Peyer's patch (tissue), 4 donors: ENCODE data around the gene SUPT5H. TPM values are rescaled to one million over a fixed set of nuclear protein-coding genes. Genes with fewer than 3 reads are reported as not detected.

ENCODE experiments used
- DNase-seq, 3 donors: peaks; one replicate each; pipeline ENCODE4 v3.0.0-alpha.2; 2017 to 2019
- H3K27ac ChIP-seq, 4 donors: fragments of 200-600 bp; sonication (generic); one replicate each; pipeline ENCODE4 v1.5.1; 2016 to 2019
- H3K27me3 ChIP-seq, 2 donors: fragments of 200-600 bp; sonication (generic); one replicate each; pipeline ENCODE4 v1.5.1; 2019
- H3K36me3 ChIP-seq, 3 donors: fragments of 200-600 bp; sonication (generic); one replicate each; pipeline ENCODE4 v1.5.1; 2016 to 2019
- H3K4me1 ChIP-seq, 4 donors: fragments of 200-600 bp; sonication (generic); one replicate each; pipeline ENCODE4 v1.5.1; 2016 to 2019
- H3K4me3 ChIP-seq, 4 donors: fragments of 200-600 bp; sonication (generic); 1 replicate in 3 of 4; 2 replicates in 1 of 4; pipeline ENCODE4 v1.5.1; 2016 to 2019; ENCODE audit warnings: mild to moderate bottlenecking in 1 of 4
- H3K9me3 ChIP-seq, 4 donors: fragments of 200-600 bp; sonication (generic); one replicate each; pipeline ENCODE4 v1.5.1; 2016 to 2019; ENCODE audit warnings: mild to moderate bottlenecking in 1 of 4
- CTCF ChIP-seq, 6 experiments: fragments of 450-650 bp in 4 of 6; fragments of 200-600 bp in 2 of 6; sonication (generic) in 1 of 6; IDR thresholded peaks; one replicate each; pipeline ENCODE4 v1.5.1; 2017 to 2019; ENCODE audit warnings: antibody characterized with exemption in 6 of 6, mild to moderate bottlenecking in 3 of 6, moderate library complexity in 1 of 6
- POLR2A ChIP-seq, 2 donors: fragments of 450-650 bp; IDR thresholded peaks; one replicate each; pipeline ENCODE4 v1.5.1; 2017; ENCODE audit warnings: antibody characterized with exemption in 2 of 2, mild to moderate bottlenecking in 2 of 2, moderate library complexity in 2 of 2
- total RNA-seq, 4 donors: library from RNA; depleted of rRNA; stranded (reverse); fragments of >200 nt; gene quantifications; one replicate each; pipeline ENCODE4 v1.1.0, GENCODE V29; 2016

SUPT5H gene
- total RNA-seq, 4 donors from 2014 or later = 98.4 to 173 (median 160) TPM

- Histone ChIP-seq H3K4me1 (peaks cover 20 to 62% (median 52%) of the 10 kb centered on the region in 4 donors), H3K27me3 (no peaks in the 10 kb centered on the region), H3K27ac (peak overlapping the region; percentile 98 to 100 (median 100)), H3K4me3 (no peak overlapping the region), H3K9me3 (no peaks in the 10 kb centered on the region), H3K36me3 (peaks cover 0 to 12% (median 0%) of the 10 kb centered on the region in 3 donors)
- TF ChIP-seq POLR2A (IDR thresholded peaks at IDR 0.05) = no peak
- TF ChIP-seq CTCF (IDR thresholded peaks at IDR 0.05) = no peak
- DNase-seq = peak in 1 of 3 donors; percentile 43
These were observed 45.3 kb upstream of the SUPT5H start for GRCh38 chr19:39400061-39400460.

- H3K9me3 ChIP-seq = no peaks in the 10 kb centered on the region
- H3K4me3 ChIP-seq = peak overlapping the region in 2 of 4 donors; percentile 12 to 41
- no peak for DNase-seq
- peaks cover 20 to 73% (median 61%) of the 10 kb centered on the region in 4 donors for H3K4me1 ChIP-seq
- TF ChIP-seq POLR2A (IDR thresholded peaks at IDR 0.05) = no peak
- no peak for TF ChIP-seq CTCF (IDR thresholded peaks at IDR 0.05)
- peak overlapping the region; percentile 98 to 100 (median 100) for H3K27ac ChIP-seq
- peaks cover 0 to 8% (median 0%) of the 10 kb centered on the region in 3 donors for H3K36me3 ChIP-seq
- no peaks in the 10 kb centered on the region for H3K27me3 ChIP-seq
These were observed 44.3 kb upstream of the SUPT5H start for GRCh38 chr19:39401070-39401548.

- Histone ChIP-seq H3K27ac (peak overlapping the region; percentile 98 to 100 (median 100)), H3K4me3 (peak overlapping the region in 3 of 4 donors; percentile 56 to 78 (median 58)), H3K27me3 (no peaks in the 10 kb centered on the region), H3K36me3 (peaks cover 0 to 5% (median 0%) of the 10 kb centered on the region in 3 donors), H3K4me1 (peaks cover 20 to 74% (median 61%) of the 10 kb centered on the region in 4 donors), H3K9me3 (no peaks in the 10 kb centered on the region)
- peak; percentile 89 to 97 (median 95) for DNase-seq
- peak; percentile 94 to 97 for TF ChIP-seq POLR2A (IDR thresholded peaks at IDR 0.05)
- TF ChIP-seq CTCF (IDR thresholded peaks at IDR 0.05) = peak in 3 of 6 experiments; percentile 29 to 38 (median 37)
These were observed 43.6 kb upstream of the SUPT5H start for GRCh38 chr19:39401549-39402345.

- Histone ChIP-seq H3K27me3 (no peaks in the 10 kb centered on the region), H3K4me3 (peak overlapping the region; percentile 49 to 78 (median 57)), H3K9me3 (no peaks in the 10 kb centered on the region), H3K4me1 (peaks cover 17 to 67% (median 56%) of the 10 kb centered on the region in 4 donors), H3K27ac (peak overlapping the region; percentile 98 to 100 (median 100)), H3K36me3 (peaks cover 0 to 6% (median under 1%) of the 10 kb centered on the region in 3 donors)
- peak in 1 of 2 donors; percentile 53 for TF ChIP-seq POLR2A (IDR thresholded peaks at IDR 0.05)
- no peak for TF ChIP-seq CTCF (IDR thresholded peaks at IDR 0.05)
- peak; percentile 93 to 97 (median 96) for DNase-seq
These were observed 42.8 kb upstream of the SUPT5H start for GRCh38 chr19:39402346-39403300.
